Esophagus squamous epithelium (tissue), 4 donors: ENCODE measurements around the gene MT1X.

Experiments
- POLR2A ChIP-seq, 4 donors: fragments of 450-650 bp; IDR thresholded peaks; one replicate each; pipeline ENCODE4 v1.6.1; 2017; ENCODE audit warnings: antibody characterized with exemption in 4 of 4, mild to moderate bottlenecking in 4 of 4, moderate library complexity in 3 of 4
- TF ChIP-seq, protein P1 (sequence below), 6 experiments: fragments of 450-650 bp in 4 of 6; fragments of 200-600 bp in 2 of 6; sonication (generic) in 2 of 6; IDR thresholded peaks; one replicate each; pipeline ENCODE4 v1.5.1; 2016 to 2019; ENCODE audit warnings: antibody characterized with exemption in 6 of 6, mild to moderate bottlenecking in 4 of 6, moderate library complexity in 4 of 6

DNA sequence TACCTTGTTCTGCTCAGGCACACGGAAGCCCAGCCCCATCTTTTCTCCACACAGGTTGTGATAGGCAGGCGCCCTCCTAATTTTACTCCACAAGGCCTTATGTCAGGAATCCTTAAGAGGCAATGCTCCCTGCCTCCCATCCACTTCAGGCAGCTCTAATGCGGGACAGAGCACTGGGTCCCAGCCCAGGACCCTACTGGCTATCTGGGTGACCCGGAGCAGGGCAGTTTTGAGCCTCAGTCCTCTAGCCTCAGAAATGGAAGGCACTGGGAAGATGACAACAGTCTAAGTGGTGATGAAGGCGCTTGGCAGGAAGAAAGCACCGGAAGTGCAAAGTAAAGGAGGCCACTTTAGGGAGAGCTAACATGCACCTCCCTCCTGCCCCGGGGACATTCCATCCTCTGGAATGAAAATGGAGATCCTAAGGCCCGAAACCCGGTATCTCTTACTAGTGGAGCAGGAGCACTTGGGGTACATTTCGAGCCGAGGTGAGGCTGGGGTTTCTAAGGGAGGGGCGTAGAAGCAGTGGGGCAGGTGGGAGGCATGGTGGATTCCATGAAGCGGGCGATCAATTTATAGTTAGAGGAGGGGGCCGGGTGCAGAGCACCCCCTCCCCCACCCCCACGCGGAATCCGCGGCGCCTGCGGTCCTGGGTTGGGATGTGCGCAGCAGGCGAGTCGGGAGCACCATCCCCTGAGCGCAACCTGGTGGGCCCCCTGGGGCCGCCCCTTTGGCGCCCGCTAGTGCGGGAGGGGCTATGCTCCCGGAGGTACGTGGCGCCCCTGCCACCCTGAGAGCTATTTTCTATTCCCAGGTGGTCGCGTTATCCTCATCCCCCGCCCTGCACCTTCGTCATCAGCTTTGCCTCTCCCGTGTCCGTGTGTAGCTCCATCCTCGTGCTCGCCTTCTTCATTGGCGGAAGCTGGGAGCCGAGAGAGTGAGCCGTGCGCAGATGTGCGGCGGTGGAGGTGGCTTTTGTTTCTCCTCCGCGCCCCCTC is 19.6 kb upstream of the MT1X start:
- TF ChIP-seq, protein P1, sequence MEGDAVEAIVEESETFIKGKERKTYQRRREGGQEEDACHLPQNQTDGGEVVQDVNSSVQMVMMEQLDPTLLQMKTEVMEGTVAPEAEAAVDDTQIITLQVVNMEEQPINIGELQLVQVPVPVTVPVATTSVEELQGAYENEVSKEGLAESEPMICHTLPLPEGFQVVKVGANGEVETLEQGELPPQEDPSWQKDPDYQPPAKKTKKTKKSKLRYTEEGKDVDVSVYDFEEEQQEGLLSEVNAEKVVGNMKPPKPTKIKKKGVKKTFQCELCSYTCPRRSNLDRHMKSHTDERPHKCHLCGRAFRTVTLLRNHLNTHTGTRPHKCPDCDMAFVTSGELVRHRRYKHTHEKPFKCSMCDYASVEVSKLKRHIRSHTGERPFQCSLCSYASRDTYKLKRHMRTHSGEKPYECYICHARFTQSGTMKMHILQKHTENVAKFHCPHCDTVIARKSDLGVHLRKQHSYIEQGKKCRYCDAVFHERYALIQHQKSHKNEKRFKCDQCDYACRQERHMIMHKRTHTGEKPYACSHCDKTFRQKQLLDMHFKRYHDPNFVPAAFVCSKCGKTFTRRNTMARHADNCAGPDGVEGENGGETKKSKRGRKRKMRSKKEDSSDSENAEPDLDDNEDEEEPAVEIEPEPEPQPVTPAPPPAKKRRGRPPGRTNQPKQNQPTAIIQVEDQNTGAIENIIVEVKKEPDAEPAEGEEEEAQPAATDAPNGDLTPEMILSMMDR (IDR thresholded peaks at IDR 0.05): no peak
- TF ChIP-seq POLR2A (IDR thresholded peaks at IDR 0.05): no peak
